ENCODE results near the gene OTULIN.

The OTULIN gene

DNA sequence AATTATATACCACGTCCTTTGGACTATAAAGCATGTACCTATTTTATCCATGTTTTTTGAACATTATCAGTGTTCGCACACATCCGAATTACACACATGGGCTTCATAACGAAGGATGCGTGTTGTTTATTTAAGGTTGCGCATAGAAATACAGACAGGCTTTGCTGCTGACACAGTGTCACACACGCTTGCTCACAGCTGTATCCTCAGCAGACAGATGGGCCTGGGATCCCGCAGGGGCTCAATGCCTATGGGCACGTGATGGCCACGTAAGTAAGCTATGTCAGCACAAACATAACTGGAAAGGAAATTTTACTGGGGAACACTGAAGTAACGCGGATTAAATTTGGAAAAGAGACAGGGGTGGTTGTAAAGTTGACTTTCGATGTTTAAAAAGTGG is 76.6 kb downstream of the OTULIN start:
- H3K9me3 ChIP-seq (ENCODE audit: control insufficient read depth in 2 of 2, low read length in 2 of 2): no peaks in the 10 kb centered on the region
- no peak overlapping the region for H3K4me3 ChIP-seq (ENCODE audit: low read length in 2 of 2)
- no peaks in the 10 kb centered on the region for H3K27me3 ChIP-seq (ENCODE audit: control insufficient read depth in 1 of 2, insufficient read depth in 2 of 2, low read length in 2 of 2)
- no peak overlapping the region for H3K9ac ChIP-seq (ENCODE audit: low read length in 2 of 2)
- peaks cover 13 to 28% of the 10 kb centered on the region in 2 donors for H3K36me3 ChIP-seq (ENCODE audit: control insufficient read depth in 2 of 2, insufficient read depth in 2 of 2, low read length in 2 of 2)
- H3K27ac ChIP-seq (ENCODE audit: low read length): no peak overlapping the region
- H3K4me1 ChIP-seq (ENCODE audit: control insufficient read depth, insufficient read depth, low read length): peaks cover 2% of the 10 kb centered on the region

DNA sequence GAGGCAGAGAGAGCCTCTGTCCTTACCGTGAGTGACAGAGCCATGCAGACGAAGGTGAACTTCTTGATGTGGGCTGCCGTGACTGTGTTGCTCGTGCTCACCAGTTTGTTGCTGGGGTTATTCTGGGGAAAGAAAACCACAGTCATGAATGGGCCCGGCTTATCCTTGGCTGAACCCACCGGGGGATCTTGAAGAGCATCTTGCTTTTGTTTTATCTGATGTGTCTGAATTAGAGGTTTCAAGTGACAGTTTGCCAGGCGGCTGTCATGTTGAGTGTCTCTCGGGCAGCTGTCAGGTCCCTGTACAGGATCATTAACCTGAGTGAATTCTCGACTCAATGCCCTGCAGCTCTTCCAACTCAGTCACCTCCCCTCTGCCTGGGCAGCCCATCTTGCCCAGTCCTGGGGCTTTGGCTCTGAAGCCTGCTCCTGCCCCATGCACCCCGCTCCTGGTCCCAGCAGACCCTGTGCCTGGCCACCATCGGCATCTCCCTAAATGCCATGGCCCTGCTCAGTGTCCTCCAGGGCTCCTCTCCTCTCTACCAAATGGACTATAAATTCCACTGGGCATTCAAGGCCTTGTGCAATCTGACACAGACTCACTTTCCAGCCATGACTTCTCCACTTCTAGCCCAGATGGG is 77.4 kb downstream of the OTULIN start:
- Histone ChIP-seq H3K27me3 (ENCODE audit: control insufficient read depth in 1 of 2, insufficient read depth in 2 of 2, low read length in 2 of 2) (no peaks in the 10 kb centered on the region), H3K36me3 (ENCODE audit: control insufficient read depth in 2 of 2, insufficient read depth in 2 of 2, low read length in 2 of 2) (peaks cover 13 to 25% of the 10 kb centered on the region in 2 donors), H3K9me3 (ENCODE audit: control insufficient read depth in 2 of 2, low read length in 2 of 2) (no peaks in the 10 kb centered on the region), H3K4me3 (ENCODE audit: low read length in 2 of 2) (no peak overlapping the region), H3K27ac (ENCODE audit: low read length) (no peak overlapping the region), H3K4me1 (ENCODE audit: control insufficient read depth, insufficient read depth, low read length) (peaks cover 2% of the 10 kb centered on the region), H3K9ac (ENCODE audit: low read length in 2 of 2) (no peak overlapping the region)

DNA sequence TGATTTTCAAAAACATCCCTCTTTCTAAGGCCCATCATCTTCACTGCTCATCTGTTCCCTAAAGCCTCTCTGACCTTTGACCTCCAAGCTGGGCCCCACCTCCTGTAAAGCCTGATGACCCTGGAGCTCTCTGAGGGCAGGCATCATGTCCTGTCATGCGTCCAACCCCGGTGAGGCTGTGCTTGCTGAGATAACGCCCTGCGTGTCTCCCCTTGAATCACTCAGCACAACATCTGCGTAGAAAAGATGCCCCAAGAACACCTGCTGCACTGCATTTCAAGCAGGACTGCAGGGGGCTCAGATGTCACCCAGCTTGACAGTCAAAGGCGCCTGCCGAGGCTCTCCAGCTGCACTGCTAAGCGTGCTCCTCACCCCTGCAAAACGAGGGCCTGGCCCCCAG is 78.0 kb downstream of the OTULIN start:
- no peaks in the 10 kb centered on the region for H3K9me3 ChIP-seq (ENCODE audit: control insufficient read depth in 2 of 2, low read length in 2 of 2)
- no peak overlapping the region for H3K9ac ChIP-seq (ENCODE audit: low read length in 2 of 2)
- peaks cover 13 to 22% of the 10 kb centered on the region in 2 donors for H3K36me3 ChIP-seq (ENCODE audit: control insufficient read depth in 2 of 2, insufficient read depth in 2 of 2, low read length in 2 of 2)
- H3K4me3 ChIP-seq (ENCODE audit: low read length in 2 of 2): no peak overlapping the region
- peaks cover 2% of the 10 kb centered on the region for H3K4me1 ChIP-seq (ENCODE audit: control insufficient read depth, insufficient read depth, low read length)
- H3K27ac ChIP-seq (ENCODE audit: low read length): no peak overlapping the region
- no peaks in the 10 kb centered on the region for H3K27me3 ChIP-seq (ENCODE audit: control insufficient read depth in 1 of 2, insufficient read depth in 2 of 2, low read length in 2 of 2)

DNA sequence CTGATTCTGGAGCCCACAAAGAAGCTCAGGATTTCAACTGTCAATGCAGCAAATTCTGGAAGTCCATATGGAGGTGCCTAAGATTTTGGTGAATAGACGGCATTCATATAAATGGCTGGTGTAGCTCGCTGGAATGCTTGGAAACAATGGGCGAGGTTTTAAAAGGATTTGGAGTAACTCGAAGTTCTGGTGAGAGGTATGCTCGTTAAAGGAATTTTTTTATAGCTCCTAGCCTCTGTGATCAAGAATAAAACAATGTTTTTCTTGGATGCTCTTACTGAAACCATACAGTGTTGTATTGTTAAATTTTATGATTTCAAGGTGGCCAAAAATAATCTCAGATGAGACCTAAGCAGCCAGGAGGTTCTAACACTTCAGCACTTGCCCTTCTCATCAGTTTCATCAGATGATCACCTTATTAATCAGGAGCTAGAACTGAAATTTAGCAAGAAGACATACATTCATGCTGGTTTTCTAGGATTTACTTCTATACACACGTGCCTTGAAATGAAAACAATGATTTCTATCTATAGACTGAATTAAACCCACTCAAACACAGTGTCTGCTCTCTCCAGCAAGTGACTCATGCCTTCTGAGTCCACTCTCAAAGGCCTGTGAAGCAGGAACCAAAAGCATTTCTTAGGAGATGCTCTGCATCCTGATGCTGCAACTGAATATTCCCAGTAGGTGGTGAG is 79.2 kb downstream of the OTULIN start:
- Histone ChIP-seq H3K27me3 (ENCODE audit: control insufficient read depth in 1 of 2, insufficient read depth in 2 of 2, low read length in 2 of 2) (no peaks in the 10 kb centered on the region), H3K27ac (ENCODE audit: low read length) (no peak overlapping the region), H3K36me3 (ENCODE audit: control insufficient read depth in 2 of 2, insufficient read depth in 2 of 2, low read length in 2 of 2) (peaks cover 20% of the 10 kb centered on the region in 2 donors), H3K9me3 (ENCODE audit: control insufficient read depth in 2 of 2, low read length in 2 of 2) (no peaks in the 10 kb centered on the region), H3K4me3 (ENCODE audit: low read length in 2 of 2) (no peak overlapping the region), H3K4me1 (ENCODE audit: control insufficient read depth, insufficient read depth, low read length) (peaks cover 2% of the 10 kb centered on the region), H3K9ac (ENCODE audit: low read length in 2 of 2) (no peak overlapping the region)

DNA sequence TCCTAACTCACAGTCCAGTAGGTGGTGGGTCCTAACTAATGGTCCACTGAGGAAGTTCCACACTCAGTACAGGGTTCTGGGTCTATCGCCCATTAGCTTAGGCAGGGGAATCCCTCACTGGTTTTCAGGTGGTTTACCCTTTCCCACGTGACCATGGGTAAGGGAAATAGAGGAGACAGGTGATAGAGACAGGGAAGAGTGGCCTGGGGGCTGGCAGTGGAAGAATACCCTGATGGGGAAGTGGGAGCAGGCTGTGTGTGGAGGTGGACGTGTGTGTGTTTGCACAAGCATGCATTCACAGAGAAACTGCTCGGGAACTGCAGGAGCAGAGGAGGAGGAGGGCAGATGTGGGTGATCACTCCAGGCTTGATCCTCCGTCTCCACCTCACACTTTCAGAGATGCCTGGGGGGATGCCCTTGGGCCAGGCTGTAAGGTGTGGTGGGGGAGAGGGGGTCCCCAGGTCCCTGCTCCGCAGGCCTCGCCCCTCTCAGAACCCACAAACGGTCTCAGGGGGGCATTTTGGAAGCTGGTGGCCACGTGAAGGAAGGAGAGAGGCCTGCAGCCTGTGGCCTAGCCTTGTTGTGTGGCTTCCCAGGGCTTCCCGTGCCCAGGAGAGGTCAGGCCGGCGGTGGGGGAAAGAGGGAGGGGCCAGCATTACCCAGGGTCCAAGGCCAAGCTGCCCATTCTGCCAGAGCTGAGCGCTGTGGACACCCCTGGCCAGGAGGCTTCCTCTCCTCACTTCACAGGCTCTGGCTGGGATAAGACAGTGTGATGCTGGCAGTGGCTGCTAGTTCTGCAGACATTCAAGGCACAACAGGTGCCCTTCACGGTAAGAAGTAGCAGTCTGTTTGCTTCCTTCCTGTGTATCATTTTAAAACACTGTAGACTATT is 80.0 kb downstream of the OTULIN start:
- Histone ChIP-seq H3K4me1 (ENCODE audit: control insufficient read depth, insufficient read depth, low read length) (peaks cover 2% of the 10 kb centered on the region), H3K36me3 (ENCODE audit: control insufficient read depth in 2 of 2, insufficient read depth in 2 of 2, low read length in 2 of 2) (peaks cover 20 to 21% of the 10 kb centered on the region in 2 donors), H3K4me3 (ENCODE audit: low read length in 2 of 2) (no peak overlapping the region), H3K9ac (ENCODE audit: low read length in 2 of 2) (no peak overlapping the region), H3K27ac (ENCODE audit: low read length) (no peak overlapping the region), H3K9me3 (ENCODE audit: control insufficient read depth in 2 of 2, low read length in 2 of 2) (no peaks in the 10 kb centered on the region), H3K27me3 (ENCODE audit: control insufficient read depth in 1 of 2, insufficient read depth in 2 of 2, low read length in 2 of 2) (no peaks in the 10 kb centered on the region)

DNA sequence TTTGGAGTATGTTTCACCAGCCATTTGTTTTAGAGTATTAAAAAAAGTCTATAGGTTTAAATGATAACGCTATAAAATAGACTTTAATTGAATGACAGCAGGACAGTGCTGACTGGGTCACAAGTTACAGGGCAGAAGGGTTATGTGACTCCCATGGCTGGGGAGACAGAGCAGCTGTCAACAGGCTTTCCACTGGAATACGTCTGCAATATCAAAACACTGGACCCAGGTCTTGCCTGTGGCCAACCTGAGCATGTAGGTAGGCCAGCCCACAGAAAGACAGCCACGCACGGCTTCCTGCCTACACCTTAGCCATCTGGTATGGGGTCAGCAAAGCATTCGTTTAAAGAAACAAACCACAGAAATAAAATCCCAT is 80.7 kb downstream of the OTULIN start:
- H3K9ac ChIP-seq (ENCODE audit: low read length in 2 of 2): no peak overlapping the region
- H3K36me3 ChIP-seq (ENCODE audit: control insufficient read depth in 2 of 2, insufficient read depth in 2 of 2, low read length in 2 of 2): peaks cover 21% of the 10 kb centered on the region in 2 donors
- H3K4me3 ChIP-seq (ENCODE audit: low read length in 2 of 2): no peak overlapping the region
- H3K27ac ChIP-seq (ENCODE audit: low read length): no peak overlapping the region
- H3K4me1 ChIP-seq (ENCODE audit: control insufficient read depth, insufficient read depth, low read length): peaks cover 2% of the 10 kb centered on the region
- H3K27me3 ChIP-seq (ENCODE audit: control insufficient read depth in 1 of 2, insufficient read depth in 2 of 2, low read length in 2 of 2): no peaks in the 10 kb centered on the region
- H3K9me3 ChIP-seq (ENCODE audit: control insufficient read depth in 2 of 2, low read length in 2 of 2): no peaks in the 10 kb centered on the region

DNA sequence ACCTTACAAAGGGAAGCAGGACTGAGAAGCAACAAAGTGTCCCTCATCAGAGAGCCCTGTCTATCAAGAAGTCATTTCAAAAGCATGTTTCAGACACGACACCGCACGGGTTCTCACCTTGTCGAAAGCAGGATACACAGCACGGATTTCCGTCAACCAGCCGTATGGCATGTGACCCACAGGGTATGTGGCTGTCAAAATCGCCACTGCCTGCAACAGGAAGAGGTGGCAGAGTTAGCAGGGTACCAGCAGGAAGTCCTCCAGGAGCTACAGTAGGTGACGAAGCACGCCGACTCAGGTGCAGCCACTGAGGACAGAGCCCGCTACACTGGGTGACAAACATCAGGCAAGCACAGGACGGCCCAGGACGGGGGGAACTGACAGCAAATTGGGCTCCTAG is 81.2 kb downstream of the OTULIN start:
- Histone ChIP-seq H3K4me3 (ENCODE audit: low read length in 2 of 2) (no peak overlapping the region), H3K27me3 (ENCODE audit: control insufficient read depth in 1 of 2, insufficient read depth in 2 of 2, low read length in 2 of 2) (no peaks in the 10 kb centered on the region), H3K36me3 (ENCODE audit: control insufficient read depth in 2 of 2, insufficient read depth in 2 of 2, low read length in 2 of 2) (peaks cover 26% of the 10 kb centered on the region in 2 donors), H3K9ac (ENCODE audit: low read length in 2 of 2) (no peak overlapping the region), H3K27ac (ENCODE audit: low read length) (no peak overlapping the region), H3K4me1 (ENCODE audit: control insufficient read depth, insufficient read depth, low read length) (no peaks in the 10 kb centered on the region), H3K9me3 (ENCODE audit: control insufficient read depth in 2 of 2, low read length in 2 of 2) (no peaks in the 10 kb centered on the region)

DNA sequence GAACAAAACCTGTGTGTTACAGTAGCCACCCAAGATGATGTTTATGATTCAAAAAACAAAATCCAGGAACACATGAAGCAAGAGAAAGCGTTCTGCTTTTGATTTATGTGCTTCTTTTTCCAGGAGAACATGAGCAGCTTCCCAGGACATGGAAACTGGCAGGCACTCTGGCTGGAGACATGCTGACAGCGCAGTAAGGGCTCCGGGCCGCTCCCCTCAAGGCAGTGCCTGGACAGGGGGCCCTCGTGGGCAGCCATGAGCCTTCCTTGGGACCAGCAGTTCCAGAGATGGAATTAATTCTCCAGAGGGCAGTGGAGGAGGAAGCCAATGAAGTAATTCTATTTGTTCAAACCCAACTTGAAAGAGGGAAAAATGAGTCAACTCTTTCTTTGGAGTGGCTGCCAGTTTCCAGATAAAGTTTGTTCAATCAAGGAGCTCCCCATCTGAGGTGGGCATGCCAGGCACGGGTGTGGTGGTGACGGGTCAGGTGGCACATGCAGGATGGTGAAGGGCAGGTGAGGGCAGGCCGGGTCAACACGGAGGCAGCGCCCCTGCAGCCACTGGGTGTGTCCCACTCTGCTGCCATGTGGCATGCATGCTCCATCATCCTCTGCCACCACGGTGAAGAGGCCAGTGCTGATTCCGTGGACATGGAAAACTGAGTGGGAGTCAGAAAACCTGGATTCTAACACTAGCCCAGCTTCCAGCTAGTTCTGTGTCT is 83.8 kb downstream of the OTULIN start:
- H3K36me3 ChIP-seq (ENCODE audit: control insufficient read depth in 2 of 2, insufficient read depth in 2 of 2, low read length in 2 of 2): peaks cover 13 to 22% of the 10 kb centered on the region in 2 donors
- no peaks in the 10 kb centered on the region for H3K4me1 ChIP-seq (ENCODE audit: control insufficient read depth, insufficient read depth, low read length)
- H3K9me3 ChIP-seq (ENCODE audit: control insufficient read depth in 2 of 2, low read length in 2 of 2): no peaks in the 10 kb centered on the region
- no peak overlapping the region for H3K9ac ChIP-seq (ENCODE audit: low read length in 2 of 2)
- no peak overlapping the region for H3K27ac ChIP-seq (ENCODE audit: low read length)
- H3K4me3 ChIP-seq (ENCODE audit: low read length in 2 of 2): no peak overlapping the region
- H3K27me3 ChIP-seq (ENCODE audit: control insufficient read depth in 1 of 2, insufficient read depth in 2 of 2, low read length in 2 of 2): no peaks in the 10 kb centered on the region

All from stomach smooth muscle (tissue), 2 donors.